ENCODE measurements around the gene PPP3CA. TPM values are rescaled to one million over a fixed set of nuclear protein-coding genes. Genes with fewer than 3 reads are reported as not detected.

Gene PPP3CA
- total RNA-seq, 1 experiment from 2014 or later: 31.0 TPM

- BruUV-seq (replicated peaks): no TSS peak
- ATAC-seq: no peak
Measured at GRCh38 chr4:101227715-101228114, 119.6 kb downstream of the PPP3CA start.

GRCh38 chr4:101224358-101225218, 122.7 kb downstream of the PPP3CA start:
- ATAC-seq: no peak
- TF ChIP-seq CTCF (IDR thresholded peaks at IDR 0.05): no peak
- no peak for TF ChIP-seq TCF7L2 (IDR thresholded peaks at IDR 0.05; ENCODE audit: low read depth, low read length)
- TF ChIP-seq POLR2AphosphoS5 (IDR thresholded peaks at IDR 0.05; ENCODE audit: low read depth, low read length): no peak
- CTCF ChIA-PET: no interaction called here

More at GRCh38 chr4:101227715-101228114, 119.6 kb downstream of the PPP3CA start:
- intact Hi-C loops (cut with micrococcal nuclease; ENCODE audit: unreplicated experiment) (no loop called here), in situ Hi-C loops (cut with HindIII; ENCODE audit: low pct_unique_long_range_greater_than_20kb, low sequenced_read_pairs) (no loop called here)
- no peaks in the 10 kb centered on the region for H3K9me3 ChIP-seq (ENCODE audit: control insufficient read depth, insufficient read depth, low read depth, low read length)
- H3K27me3 ChIP-seq (ENCODE audit: control insufficient read depth, insufficient read depth, low read length): no peaks in the 10 kb centered on the region
- H3K4me3 ChIP-seq (ENCODE audit: low read depth in 2 of 2, low read length in 2 of 2): no peak overlapping the region
- no peaks in the 10 kb centered on the region for H3K4me1 ChIP-seq (ENCODE audit: control insufficient read depth, insufficient read depth, low read length)
- ChIA-PET CTCF (no interaction called here), POLR2A (no interaction called here)
- no peak for TF ChIP-seq REST (IDR thresholded peaks at IDR 0.05; ENCODE audit: insufficient read depth in 1 of 2, low read depth in 2 of 2, low read length in 1 of 2)
- TF ChIP-seq POLR2AphosphoS5 (IDR thresholded peaks at IDR 0.05; ENCODE audit: low read depth, low read length): no peak
- H3K36me3 ChIP-seq (ENCODE audit: control insufficient read depth, insufficient read depth, low read length): no peaks in the 10 kb centered on the region
- H3K27ac ChIP-seq (ENCODE audit: low read length): no peak overlapping the region
- no peak for DNase-seq (ENCODE audit: low read depth, low spot score)

GRCh38 chr4:101222156-101222845, 125.0 kb downstream of the PPP3CA start:
- Histone ChIP-seq H3K27ac (ENCODE audit: low read length) (no peak overlapping the region), H3K27me3 (ENCODE audit: control insufficient read depth, insufficient read depth, low read length) (no peaks in the 10 kb centered on the region), H3K36me3 (ENCODE audit: control insufficient read depth, insufficient read depth, low read length) (no peaks in the 10 kb centered on the region; the same call in 1 of the 2 replicates), H3K9me3 (ENCODE audit: control insufficient read depth, insufficient read depth, low read depth, low read length) (no peaks in the 10 kb centered on the region), H3K4me1 (ENCODE audit: control insufficient read depth, insufficient read depth, low read length) (no peaks in the 10 kb centered on the region; the same call in 1 of the 2 replicates), H3K4me3 (ENCODE audit: low read depth in 2 of 2, low read length in 2 of 2) (no peak overlapping the region)
- TF ChIP-seq CTCF (IDR thresholded peaks at IDR 0.05): no peak
- no peak for TF ChIP-seq REST (IDR thresholded peaks at IDR 0.05; ENCODE audit: insufficient read depth in 1 of 2, low read depth in 2 of 2, low read length in 1 of 2)
- no peak for TF ChIP-seq POLR2AphosphoS5 (IDR thresholded peaks at IDR 0.05; ENCODE audit: low read depth, low read length)
- TF ChIP-seq SIN3A (IDR thresholded peaks at IDR 0.05; ENCODE audit: borderline replicate concordance, insufficient read depth, low read depth, low read length): no peak
- CTCF ChIA-PET: no interaction called here
- intact Hi-C loops (cut with micrococcal nuclease; ENCODE audit: unreplicated experiment) (no loop called here), in situ Hi-C loops (cut with HindIII; ENCODE audit: low pct_unique_long_range_greater_than_20kb, low sequenced_read_pairs) (no loop called here)
- BruUV-seq (replicated peaks): no TSS peak
- no peak for DNase-seq (ENCODE audit: low read depth, low spot score)
- POLR2A ChIA-PET: no interaction called here
- no peak for ATAC-seq

More at GRCh38 chr4:101224358-101225218, 122.7 kb downstream of the PPP3CA start:
- in situ Hi-C loops (cut with HindIII; ENCODE audit: low pct_unique_long_range_greater_than_20kb, low sequenced_read_pairs): no loop called here
- H3K4me1 ChIP-seq (ENCODE audit: control insufficient read depth, insufficient read depth, low read length): no peaks in the 10 kb centered on the region; the same call in 1 of the 2 replicates
- no peak overlapping the region for H3K27ac ChIP-seq (ENCODE audit: low read length)
- H3K4me3 ChIP-seq (ENCODE audit: low read depth in 2 of 2, low read length in 2 of 2): no peak overlapping the region
- no peak for DNase-seq (ENCODE audit: low read depth, low spot score)
- intact Hi-C loops (cut with micrococcal nuclease; ENCODE audit: unreplicated experiment): no loop called here
- H3K9me3 ChIP-seq (ENCODE audit: control insufficient read depth, insufficient read depth, low read depth, low read length): no peaks in the 10 kb centered on the region
- no peaks in the 10 kb centered on the region for H3K27me3 ChIP-seq (ENCODE audit: control insufficient read depth, insufficient read depth, low read length)
- no peaks in the 10 kb centered on the region for H3K36me3 ChIP-seq (ENCODE audit: control insufficient read depth, insufficient read depth, low read length)
- BruUV-seq (replicated peaks): no TSS peak
- POLR2A ChIA-PET: no interaction called here
